22Rv1 (cell line): ENCODE measurements around the gene SLIT1.

Source experiments
- H3K27ac ChIP-seq: fragments of 450-650 bp; 2 replicates; pipeline ENCODE4 v1.5.1; 2017
- CTCF ChIP-seq: fragments of 450-650 bp; IDR thresholded peaks from 2 replicates; pipeline ENCODE4 v1.5.1; 2017; ENCODE audit warnings: mild to moderate bottlenecking
- ZFX ChIP-seq: fragments of 450-650 bp; IDR thresholded peaks from 2 replicates; pipeline ENCODE4 v1.6.1; 2017; ENCODE audit warnings: antibody characterized with exemption, borderline replicate concordance

The SLIT1 gene

GRCh38 chr10:97215619-97216260 lies 30.0 kb upstream of the SLIT1 start:
- TF ChIP-seq ZFX (no peak), CTCF (no peak)
- H3K27ac ChIP-seq = no peak overlapping the region

- H3K27ac ChIP-seq = no peak overlapping the region
- no peak for TF ChIP-seq CTCF
- no peak for TF ChIP-seq ZFX
Observed at GRCh38 chr10:97213431-97213830, 27.7 kb upstream of the SLIT1 start.

- no peak for TF ChIP-seq ZFX
- no peak for TF ChIP-seq CTCF
- H3K27ac ChIP-seq = no peak overlapping the region
Observed at GRCh38 chr10:97211229-97211628, 25.5 kb upstream of the SLIT1 start.

- no peak for TF ChIP-seq ZFX
- TF ChIP-seq CTCF = peak; percentile 98
- H3K27ac ChIP-seq = no peak overlapping the region
Observed at GRCh38 chr10:97210543-97210960, 24.8 kb upstream of the SLIT1 start.

- H3K27ac ChIP-seq = no peak overlapping the region
- TF ChIP-seq ZFX = no peak
- TF ChIP-seq CTCF = no peak
Observed at GRCh38 chr10:97207756-97208346, 22.1 kb upstream of the SLIT1 start.

GRCh38 chr10:97207131-97207530 lies 21.4 kb upstream of the SLIT1 start:
- no peak overlapping the region for H3K27ac ChIP-seq
- TF ChIP-seq CTCF (no peak), ZFX (no peak)
